Lower leg skin (tissue), 3 donors: ENCODE data around the gene AMMECR1L.

Experiments
- POLR2A ChIP-seq, 2 donors: fragments of 450-650 bp; IDR thresholded peaks; one replicate each; pipeline ENCODE4 v1.6.1; 2016 to 2017; ENCODE audit warnings: antibody characterized with exemption in 2 of 2, mild to moderate bottlenecking in 1 of 2, moderate library complexity in 1 of 2
- TF ChIP-seq, protein P1 (sequence below), 3 donors: fragments of 450-650 bp; IDR thresholded peaks; one replicate each; pipeline ENCODE4 v1.5.1; 2016; ENCODE audit warnings: antibody characterized with exemption in 3 of 3, mild to moderate bottlenecking in 3 of 3, moderate library complexity in 2 of 3

DNA sequence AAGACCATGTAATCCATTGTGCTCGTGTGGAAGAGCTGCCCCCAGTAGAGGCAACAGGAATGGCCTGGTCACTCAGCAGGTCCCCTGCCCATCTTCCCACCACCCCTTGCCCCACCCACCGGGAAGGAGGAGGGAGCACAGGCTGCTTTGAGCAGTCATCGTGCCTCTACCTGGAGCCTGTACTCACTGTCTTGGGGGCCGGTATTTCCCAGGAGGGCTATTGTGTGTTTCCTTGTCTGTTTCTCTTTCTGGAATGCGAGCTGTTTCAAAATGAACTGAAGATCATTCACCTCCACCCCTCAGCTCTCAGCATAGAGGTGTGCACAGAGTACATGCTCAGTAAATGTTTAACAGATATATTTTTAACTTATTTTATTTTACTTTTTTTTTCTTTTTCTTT, 7.7 kb upstream of the AMMECR1L start:
- TF ChIP-seq, protein P1, sequence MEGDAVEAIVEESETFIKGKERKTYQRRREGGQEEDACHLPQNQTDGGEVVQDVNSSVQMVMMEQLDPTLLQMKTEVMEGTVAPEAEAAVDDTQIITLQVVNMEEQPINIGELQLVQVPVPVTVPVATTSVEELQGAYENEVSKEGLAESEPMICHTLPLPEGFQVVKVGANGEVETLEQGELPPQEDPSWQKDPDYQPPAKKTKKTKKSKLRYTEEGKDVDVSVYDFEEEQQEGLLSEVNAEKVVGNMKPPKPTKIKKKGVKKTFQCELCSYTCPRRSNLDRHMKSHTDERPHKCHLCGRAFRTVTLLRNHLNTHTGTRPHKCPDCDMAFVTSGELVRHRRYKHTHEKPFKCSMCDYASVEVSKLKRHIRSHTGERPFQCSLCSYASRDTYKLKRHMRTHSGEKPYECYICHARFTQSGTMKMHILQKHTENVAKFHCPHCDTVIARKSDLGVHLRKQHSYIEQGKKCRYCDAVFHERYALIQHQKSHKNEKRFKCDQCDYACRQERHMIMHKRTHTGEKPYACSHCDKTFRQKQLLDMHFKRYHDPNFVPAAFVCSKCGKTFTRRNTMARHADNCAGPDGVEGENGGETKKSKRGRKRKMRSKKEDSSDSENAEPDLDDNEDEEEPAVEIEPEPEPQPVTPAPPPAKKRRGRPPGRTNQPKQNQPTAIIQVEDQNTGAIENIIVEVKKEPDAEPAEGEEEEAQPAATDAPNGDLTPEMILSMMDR (IDR thresholded peaks at IDR 0.05) = no peak
- TF ChIP-seq POLR2A (IDR thresholded peaks at IDR 0.05) = no peak
